SK-N-SH (cell line): ENCODE measurements around the gene MYH15.

Source experiments
- CHD2 ChIP-seq: fragments of 150-350 bp; IDR thresholded peaks from 2 replicates; pipeline ENCODE4 v1.6.1; 2018; ENCODE audit warnings: low read length; ENCODE audit not compliant: partially characterized antibody
- CTCF ChIP-seq: fragments of 200-600 bp; sonication (generic); IDR thresholded peaks from 2 replicates; pipeline ENCODE4 v1.6.1; 2017; ENCODE audit warnings: antibody characterized with exemption, mild to moderate bottlenecking, moderate library complexity
- EZH2phosphoT487 ChIP-seq: fragments of 200-600 bp; sonication (generic); IDR thresholded peaks from 2 replicates; pipeline ENCODE4 v1.6.1; 2017; ENCODE audit warnings: low read depth, mixed run types, mild to moderate bottlenecking, antibody characterized with exemption, moderate library complexity, borderline replicate concordance
- POLR2AphosphoS5 ChIP-seq: IDR thresholded peaks from 2 replicates; pipeline ENCODE4 v1.6.1; 2012; ENCODE audit warnings: low read depth, low read length
- REST ChIP-seq: IDR thresholded peaks from 2 replicates; pipeline ENCODE4 v1.6.1; 2012; ENCODE audit warnings: mild to moderate bottlenecking, low read depth, low read length, moderate library complexity
- SIN3A ChIP-seq: IDR thresholded peaks from 2 replicates; pipeline ENCODE4 v1.6.1; 2012; ENCODE audit warnings: low read depth, mild to moderate bottlenecking, low read length, moderate library complexity, borderline replicate concordance
- TEAD4 ChIP-seq: IDR thresholded peaks from 2 replicates; pipeline ENCODE4 v1.4.0; 2012; ENCODE audit warnings: mild to moderate bottlenecking, borderline replicate concordance; ENCODE audit not compliant: insufficient read depth
- USF2 ChIP-seq: fragments of 150-350 bp; IDR thresholded peaks from 2 replicates; pipeline ENCODE4 v1.6.1; 2017; ENCODE audit warnings: antibody characterized with exemption, low read length, low read depth, borderline replicate concordance

GRCh38 chr3:108453565-108453964 lies 56.8 kb downstream of the MYH15 start:
- no peak for TF ChIP-seq EZH2phosphoT487
- no peak for TF ChIP-seq CTCF
- TF ChIP-seq TEAD4, result no peak
- TF ChIP-seq REST, result no peak
- TF ChIP-seq CHD2, result no peak
- TF ChIP-seq SIN3A, result no peak
- no peak for TF ChIP-seq POLR2AphosphoS5
- no peak for TF ChIP-seq USF2
